OCI-M2 (cell line): ENCODE measurements around the gene PALLD.
"Not testable (repeated sequence)": the region's sequence is repeated elsewhere in the genome, so short reads cannot be mapped to it uniquely, and the experiment has no call there.

Experiments
- DNase-seq: peaks from one replicate; lab custom pipeline; 2025; ENCODE audit not compliant: unreplicated experiment; lab: John Stamatoyannopoulos, UW

PALLD gene

DNA sequence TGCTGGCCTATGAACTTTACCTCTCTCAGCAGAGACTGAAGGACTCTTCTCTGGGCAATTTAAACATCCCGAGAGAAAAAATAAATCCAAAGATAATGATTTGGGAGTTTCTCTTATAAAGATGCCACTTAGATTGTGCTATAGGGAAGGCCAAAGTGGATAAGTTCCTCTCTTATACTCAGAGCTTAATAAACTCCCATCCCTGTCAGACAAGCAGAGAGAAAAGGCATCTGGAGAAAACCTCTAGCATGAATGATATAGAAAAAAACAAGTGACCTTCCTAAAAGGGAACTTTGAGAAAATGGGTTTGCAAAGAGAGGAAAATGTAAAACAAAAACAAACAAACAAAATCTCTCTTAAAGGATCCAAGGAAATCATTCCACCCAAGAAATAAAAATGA is 199.4 kb downstream of the PALLD start:
- no peak for DNase-seq

DNA sequence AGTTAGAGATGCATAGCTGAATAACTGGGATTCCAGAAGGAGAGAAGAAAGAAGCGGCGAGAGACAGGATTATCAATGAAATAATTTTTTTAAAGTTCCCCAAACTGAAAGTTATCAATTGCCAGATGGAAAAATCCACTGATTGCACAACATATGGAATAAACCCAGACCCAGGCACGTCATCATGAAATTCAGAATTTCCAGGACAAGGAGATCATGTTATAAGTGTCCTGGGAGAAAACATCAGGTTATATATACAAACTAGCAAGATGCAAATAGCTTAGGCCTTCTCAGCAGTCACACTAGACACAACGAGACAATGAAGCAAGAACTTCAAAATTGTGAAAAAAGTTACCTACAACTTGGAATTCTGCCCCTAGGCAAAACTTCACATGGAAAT is 200.0 kb downstream of the PALLD start:
- DNase-seq: no peak

DNA sequence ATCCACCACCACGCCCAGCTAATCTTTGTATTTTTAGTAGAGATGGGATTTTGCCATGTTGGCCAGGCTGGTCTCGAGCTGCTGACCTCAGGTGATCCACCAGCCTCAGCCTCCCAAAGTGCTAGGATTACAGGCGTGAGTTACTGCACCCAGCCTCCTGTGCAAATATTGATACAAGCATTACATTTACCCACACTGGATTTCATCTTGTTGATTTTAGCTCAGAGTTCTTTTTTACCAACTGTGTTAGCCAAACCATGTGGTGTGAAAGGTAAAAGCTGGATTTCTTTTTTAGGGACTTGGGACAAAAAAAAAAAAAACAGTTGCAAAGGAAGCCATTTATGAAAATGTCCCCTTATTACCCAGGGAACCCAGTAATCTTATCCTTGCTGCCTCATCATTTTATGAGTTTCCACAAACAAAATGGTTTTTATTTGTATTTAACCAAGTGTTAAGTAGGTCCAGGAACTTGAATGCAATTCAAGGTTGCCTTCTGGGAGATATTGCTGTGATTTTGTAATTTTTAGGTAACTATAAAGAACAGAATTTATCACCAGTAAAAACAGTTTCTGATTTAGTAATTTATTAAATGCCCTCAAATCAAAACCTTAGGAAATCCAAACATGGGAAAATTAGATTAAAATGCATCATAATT is 202.5 kb downstream of the PALLD start:
- DNase-seq: no peak

DNA sequence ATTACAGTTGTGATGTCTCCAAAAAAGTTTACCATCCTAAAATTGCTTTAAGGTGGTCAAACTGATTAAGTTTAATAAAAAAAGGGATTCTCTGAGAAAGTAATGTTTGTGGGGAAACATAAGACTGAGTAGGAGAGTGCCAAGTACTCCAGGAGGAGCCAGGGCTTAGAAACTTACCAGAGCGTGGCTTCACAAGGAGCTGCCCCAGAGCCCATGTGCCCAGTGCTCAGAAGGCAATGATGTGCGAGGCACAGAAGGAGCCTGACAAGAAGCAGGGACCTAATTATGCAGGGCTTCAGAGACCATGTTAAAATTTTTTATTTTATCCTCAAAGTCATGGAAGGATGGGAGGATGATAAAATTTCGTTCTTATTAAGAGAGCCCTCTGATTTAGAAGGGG is 204.2 kb downstream of the PALLD start:
- DNase-seq: no peak

DNA sequence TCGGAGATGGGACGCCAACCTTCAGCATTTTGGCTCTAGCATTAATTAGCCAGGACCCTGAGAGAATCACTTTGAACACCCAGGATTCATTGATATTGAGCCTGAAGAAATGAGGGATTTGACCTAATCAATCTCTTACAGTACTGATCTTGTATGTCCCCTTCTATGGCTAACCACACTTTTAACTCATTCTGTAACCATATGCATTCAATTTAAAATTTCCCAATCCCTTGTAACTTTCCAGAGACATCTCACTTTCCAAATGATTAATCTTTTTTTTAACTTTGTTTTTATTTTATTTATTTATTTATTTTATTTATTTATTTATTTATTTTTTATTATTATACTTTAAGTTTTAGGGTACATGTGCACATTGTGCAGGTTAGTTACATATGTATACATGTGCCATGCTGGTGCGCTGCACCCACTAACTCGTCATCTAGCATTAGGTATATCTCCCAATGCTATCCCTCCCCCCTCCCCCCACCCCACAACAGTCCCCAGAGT is 205.8 kb downstream of the PALLD start:
- not testable (repeated sequence) for DNase-seq

DNA sequence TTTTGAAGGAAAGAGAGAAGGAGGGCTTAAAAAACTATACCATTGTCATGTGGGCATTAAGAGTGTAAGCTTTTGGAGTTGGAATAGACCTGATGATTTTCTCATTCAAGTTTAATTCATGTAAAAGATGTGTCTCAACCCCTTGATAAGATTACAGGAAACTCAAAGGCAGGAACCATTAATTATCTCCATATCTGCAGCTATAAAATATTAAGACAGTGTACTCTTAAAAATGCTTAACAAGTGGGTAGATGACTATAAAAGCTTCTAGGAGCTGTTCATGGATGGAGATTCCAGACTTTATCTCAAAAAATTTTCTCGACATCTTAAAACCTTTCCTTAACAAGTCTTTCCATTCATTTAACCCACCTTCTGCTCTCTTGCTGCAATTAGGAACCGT is 208.3 kb downstream of the PALLD start:
- DNase-seq: no peak

DNA sequence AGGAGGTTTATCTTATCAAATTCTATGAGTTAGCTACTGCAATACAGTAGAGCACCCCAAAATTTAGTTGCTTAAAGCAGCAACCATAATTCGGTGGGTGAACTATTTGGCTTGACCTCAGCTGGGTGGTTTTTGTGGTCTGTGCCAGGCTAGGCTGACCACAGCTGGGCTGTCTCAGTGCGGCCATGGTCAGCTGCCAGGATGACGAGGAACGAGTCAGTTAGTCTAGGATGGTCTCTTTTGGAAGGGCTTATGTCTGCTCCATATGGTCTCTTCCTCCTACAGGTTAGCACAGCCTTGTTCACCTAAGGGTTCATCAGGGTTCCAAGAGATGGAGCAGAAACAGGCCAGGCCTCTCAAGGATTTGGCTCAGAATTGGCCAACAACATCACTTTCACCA is 210.4 kb downstream of the PALLD start:
- no peak for DNase-seq

DNA sequence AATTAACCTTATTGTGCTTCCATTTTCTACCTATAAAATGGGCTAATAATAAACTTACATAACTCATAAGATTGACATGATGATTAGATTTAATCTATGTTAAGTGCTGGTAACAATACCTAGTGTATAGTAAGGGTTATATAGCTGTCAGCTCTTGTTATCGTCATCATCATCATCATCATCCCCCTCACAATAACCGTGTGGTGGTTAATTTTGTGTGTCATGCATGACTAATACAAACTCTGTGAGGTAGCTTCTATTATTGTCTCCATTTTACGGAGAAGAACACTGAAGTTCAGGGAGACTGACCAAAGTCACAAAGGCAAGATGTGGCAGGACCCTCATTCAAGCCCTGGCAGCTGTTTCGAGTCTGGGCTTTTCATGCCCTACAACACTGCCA is 211.3 kb downstream of the PALLD start:
- no peak for DNase-seq

DNA sequence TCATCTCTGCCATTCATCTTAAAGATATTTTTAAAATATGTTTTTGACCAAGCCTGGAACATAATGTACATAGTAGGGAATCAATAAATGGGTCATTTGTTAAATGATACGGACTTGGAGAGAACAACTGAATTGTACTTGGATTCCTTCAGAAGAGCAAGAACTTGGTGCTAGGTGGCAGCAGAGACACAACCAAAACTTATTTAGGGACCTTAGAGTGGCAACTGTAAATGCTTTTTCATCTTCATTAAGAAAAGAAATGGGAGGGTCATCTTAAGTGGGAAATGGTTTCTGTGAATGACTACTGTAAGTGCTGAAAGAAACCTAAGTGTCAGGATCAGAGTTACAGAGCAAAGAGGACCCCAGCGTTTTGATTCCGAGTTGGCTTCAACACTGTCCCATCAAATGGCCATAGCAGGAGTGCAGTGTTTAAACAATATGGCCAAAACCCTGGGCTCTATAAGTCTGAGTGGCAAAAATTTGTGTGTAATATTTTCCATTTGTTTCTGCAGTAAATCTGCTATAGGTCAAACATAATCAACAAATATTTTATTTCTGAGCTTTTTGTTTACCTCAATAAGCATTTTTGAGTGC is 213.6 kb downstream of the PALLD start:
- DNase-seq: no peak

DNA sequence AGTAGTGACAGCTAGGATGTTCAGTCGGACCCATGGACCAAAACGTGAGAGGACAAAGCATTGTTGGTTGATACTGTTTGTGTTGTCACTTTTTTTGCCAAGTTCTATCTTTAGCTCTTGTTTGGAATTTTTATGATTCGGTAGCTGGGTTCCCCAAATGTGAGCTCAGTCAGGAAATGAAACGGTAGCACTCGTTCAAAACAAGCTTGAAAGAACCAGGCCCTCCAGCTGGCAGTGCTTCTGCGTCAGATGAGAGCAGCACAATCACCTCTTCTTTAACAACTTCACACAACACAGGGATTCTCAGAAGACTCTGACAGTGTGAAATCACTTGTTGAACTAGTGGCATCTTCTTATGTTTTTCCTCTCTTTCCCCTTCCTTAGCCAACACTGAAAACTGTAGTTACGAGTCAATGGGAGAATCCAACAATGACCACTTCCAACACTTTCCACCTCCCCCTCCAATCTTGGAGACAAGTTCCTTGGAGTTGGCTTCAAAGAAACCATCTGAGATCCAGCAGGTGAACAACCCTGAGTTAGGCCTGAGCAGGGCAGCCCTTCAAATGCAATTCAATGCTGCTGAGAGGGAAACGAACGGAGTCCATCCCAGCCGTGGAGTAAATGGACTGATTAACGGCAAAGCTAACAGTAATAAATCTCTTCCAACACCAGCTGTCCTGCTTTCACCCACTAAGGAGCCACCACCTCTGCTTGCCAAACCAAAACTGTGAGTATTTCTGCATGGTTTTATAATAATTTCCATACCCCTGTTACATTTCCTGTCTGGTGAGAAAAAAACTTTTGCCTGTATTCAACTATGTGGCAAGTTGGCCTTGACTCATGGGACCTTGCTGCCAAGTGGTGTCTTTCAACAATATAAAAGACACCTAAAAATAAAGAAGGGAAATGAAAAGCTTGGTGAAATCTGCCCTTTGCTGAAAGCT is 214.6 kb downstream of the PALLD start:
- no peak for DNase-seq

DNA sequence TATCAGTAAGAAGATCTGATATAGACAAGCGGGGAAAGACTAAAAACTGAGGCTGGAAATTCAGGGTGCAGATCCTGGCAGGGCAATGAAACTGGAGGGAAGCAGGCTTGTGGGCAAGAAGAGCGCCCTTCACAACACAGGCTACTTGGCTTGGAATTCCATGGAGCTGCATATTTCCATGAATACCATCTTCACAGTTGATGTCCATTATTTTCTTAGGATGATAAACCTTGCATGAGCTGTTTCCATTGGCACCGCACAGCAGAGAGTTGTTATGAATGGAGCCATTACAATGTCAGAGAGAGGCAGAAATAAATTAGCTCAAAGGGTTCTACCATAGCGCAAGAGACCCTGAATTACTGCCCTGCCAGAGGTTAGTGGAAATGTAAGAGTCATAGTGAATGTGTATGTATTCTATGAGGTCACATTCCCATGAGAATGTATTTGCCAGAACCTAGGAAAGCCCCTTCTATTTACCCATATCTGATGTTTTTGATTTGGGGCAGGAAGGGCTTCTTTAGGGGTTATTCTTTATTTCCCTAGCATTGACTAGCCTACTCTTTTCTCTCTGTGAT is 215.6 kb downstream of the PALLD start:
- DNase-seq: no peak

DNA sequence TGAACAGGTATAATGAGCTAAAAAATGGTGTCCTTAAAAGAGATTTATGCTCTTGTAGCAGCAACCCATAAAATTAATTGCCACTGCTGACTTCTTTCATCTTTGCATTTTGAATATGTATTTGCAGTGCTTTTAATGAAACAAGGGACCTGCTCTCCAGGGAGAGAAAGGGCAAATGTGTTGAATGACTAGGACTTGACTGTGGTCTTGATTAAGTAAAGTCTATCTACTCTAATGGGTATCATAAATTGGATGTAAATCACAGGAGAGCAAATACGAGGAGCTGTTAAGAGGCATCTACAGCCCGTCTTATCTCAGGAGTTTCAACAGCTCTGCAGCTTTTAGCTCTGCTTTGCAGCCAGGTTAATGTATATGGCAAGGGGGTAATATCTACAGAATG is 216.4 kb downstream of the PALLD start:
- no peak for DNase-seq

DNA sequence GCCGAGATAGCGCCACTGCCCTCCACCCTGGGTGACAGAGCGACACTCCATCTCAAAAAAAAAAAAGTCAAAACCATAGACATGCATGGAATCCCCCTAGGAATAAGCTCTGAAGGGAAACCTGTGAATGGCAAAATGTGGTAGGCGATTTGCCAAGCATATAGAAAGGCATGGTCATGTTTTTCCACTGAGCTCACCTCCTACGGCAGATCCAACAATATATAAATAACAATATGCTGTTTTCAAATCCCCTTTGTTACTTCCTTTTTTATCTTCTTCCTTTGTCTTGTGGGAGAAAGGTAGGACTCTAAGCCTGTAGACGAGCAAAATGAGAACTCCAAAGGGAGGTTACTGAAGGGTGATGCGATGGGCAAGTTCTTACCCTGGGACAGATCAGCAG is 219.0 kb downstream of the PALLD start:
- DNase-seq: no peak

DNA sequence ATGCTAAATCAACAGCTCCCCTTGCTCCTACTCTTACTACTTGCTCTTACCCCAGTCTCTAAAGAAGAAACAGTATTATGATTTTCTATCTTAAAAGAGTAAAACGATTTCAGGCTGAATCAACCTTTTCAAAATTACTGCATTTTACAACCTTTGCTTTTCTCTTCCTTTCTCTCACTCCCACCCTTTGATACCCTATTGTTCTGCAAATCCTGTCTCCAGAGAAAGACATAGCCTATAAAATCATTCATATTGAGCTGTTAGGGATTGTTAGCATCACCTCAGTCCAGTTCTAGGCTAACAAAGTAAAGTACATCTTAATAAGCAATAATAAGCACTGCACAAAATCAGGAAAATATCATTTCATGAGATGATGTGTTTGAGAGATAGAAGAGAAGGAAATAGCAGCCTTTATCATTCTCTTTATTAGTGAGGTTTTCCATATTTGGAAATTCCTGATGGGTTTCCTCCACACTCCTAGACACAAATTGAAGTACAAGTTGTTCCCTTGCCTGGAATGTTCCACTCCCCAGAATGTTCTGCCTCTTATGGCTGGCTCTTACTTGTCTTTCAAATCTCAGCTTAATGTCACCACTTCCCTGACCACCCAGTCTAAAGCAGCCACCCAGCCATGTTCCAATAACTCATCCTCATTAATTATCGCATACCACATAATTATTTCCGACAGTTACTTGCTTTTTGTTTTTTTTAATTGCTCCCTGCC is 219.7 kb downstream of the PALLD start:
- DNase-seq: no peak

DNA sequence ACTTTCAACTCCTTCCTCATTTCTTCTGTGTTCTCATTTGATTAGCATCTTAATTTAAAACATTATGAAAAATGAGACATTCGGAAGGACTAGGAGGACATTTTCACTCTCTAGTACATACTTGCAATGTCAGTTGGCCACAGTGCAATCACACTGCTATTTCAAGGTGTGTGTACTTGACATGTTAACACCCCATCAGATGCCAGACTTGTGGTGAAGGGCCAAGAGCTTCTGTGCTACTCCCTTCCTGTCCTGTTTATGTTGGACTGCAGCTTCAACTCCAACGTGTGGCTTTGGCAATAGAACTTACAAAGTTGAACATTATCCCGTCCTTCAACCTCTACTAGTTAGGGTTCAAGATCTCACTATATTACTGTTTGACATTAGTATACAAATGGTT is 221.0 kb downstream of the PALLD start:
- DNase-seq: no peak

DNA sequence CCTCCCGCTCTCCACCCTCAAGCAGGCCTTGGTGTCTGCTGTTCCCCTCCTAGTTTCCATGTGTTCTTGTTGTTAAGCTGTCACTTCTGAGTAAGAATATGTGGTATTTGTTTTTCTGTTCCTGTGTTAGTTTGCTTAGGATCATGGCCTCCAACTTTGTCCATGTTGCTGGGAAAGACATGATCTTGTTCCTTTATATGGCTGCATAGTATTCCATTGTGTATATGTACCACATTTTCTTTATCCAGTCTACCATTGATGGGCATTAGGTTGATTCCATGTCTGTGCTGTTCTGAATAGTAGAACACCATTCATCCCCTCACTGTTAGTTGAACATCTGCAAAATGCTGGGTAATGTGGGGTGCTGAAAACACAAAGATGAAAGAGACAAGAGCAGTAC is 222.9 kb downstream of the PALLD start:
- DNase-seq: no peak

DNA sequence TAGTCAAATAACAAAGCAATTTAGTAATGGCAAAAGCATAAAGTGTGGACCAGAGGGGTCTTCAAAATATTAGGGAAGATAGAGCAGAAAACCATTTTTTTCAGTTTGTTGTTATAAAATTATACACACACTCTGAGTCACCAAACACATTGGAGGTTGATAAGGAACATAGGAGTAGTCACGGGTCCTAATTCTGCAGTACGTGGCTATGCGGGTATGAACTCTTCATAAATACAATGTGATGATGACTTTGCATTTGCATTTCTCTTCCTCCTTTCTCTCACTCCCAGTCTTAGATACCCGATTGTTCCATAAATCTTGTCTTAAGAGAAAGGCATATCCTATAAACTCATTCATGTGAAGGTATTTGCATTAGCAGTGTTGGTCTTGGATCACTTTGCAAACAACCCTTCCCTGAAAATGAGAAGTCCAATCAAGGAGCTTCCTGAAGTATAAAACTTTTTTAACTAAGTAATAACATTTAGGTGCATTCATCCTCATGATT is 223.6 kb downstream of the PALLD start:
- DNase-seq: no peak

DNA sequence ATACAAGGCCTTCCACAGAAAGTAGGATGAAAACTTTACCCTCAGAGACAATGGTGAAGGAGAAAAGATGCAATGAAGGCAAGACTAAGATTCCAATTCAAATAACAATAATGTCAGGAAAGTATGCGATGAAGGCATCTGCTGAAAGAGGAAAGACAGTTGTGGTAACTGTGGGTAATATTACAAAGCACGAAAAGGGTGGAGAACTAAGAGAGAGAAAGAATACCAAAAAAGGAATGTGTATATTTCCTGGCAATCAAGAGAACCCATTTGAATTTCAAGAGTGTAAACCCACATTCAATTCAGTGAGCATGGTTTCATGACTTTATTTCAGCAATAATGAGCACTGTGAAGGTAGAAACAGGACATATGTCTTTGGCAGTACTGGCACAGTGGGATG is 225.5 kb downstream of the PALLD start:
- DNase-seq: no peak

DNA sequence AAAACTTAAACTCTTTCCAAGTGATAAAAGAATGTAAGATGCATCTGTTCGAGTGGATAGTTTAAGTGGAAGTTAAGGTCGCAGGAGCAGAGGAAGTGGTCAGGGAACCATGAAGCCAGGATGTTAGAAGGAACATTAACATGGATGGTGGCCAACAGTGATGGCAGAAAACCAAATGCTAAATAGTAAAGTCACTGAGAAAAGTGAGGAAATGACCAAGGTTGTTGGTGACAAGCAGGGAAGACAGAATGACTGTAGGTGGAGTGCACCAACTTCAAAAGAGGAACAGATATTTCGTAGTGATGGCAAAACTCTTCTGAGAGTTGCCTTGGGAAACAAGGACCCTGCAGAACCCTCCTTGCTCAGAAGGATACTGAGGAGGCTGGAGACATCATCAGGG is 226.2 kb downstream of the PALLD start:
- no peak for DNase-seq

DNA sequence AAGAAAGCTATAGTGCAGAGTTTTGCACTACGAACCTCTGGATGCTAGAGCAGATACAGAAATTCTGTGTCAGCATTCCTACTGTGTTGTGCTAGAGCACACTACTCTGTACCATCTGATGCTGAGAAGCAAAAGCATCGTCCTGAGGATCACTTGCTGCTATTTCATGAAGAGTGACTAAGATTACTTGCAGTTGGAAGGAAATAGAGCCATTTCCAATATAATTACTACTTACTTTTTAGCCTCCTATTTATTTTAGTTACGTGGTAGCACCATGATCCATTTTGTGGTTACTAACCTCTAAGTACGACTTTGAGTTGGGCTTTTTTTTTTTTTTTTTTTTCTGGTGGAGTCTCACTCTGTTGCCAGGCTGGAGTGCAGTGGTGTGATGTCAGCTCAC is 226.7 kb downstream of the PALLD start:
- DNase-seq: no peak

DNA sequence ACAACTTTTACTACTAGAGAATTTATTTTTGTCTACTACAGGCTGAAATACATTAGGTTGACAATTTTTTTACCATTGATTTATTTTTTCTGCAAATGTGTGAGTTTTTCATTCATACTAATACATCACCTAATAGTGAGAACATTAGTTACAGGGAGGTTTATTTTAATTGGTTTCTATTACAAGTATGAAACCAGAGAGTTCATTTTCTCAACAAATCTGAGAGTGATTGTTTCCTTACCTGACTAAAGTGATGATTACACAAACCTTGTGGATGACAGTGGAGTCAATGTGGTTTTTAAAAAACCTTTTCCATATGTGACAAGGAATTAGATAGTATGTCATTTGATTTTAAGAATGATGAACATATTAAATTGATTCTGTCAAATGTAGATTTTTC is 227.4 kb downstream of the PALLD start:
- no peak for DNase-seq
